ENCODE data around the gene NPY5R.

The NPY5R gene

DNA sequence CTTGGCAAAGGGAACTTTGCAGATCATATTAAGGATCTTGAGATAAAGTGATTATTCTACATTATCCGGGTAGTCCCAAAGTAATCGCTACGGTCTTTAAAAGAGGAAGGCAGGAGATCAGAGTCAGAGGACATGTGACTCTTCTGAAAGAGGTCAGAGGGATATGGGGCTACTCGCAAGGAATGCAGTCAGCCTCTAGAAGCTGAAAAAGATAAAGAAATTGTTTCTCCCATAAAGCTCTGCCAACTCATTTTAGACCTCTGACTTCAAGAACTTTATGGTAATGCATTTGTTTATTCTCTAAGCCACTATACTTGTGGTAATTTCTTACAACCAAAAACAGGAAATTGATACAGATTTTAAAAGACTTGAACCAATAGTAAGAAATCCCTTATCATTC lies 48.6 kb downstream of the NPY5R start:
- H3K4me1 ChIP-seq (ENCODE audit: control insufficient read depth, low read length), result no peaks in the 10 kb centered on the region
- no peaks in the 10 kb centered on the region for H3K79me2 ChIP-seq (ENCODE audit: control insufficient read depth, low read length)
- H3K36me3 ChIP-seq (ENCODE audit: control insufficient read depth, low read length), result no peaks in the 10 kb centered on the region
- no peaks in the 10 kb centered on the region for H3K27me3 ChIP-seq (ENCODE audit: control insufficient read depth, low read length)
- no peak for TF ChIP-seq EZH2phosphoT487 (IDR thresholded peaks at IDR 0.05; ENCODE audit: borderline replicate concordance, low read length)
- TF ChIP-seq, protein P1, sequence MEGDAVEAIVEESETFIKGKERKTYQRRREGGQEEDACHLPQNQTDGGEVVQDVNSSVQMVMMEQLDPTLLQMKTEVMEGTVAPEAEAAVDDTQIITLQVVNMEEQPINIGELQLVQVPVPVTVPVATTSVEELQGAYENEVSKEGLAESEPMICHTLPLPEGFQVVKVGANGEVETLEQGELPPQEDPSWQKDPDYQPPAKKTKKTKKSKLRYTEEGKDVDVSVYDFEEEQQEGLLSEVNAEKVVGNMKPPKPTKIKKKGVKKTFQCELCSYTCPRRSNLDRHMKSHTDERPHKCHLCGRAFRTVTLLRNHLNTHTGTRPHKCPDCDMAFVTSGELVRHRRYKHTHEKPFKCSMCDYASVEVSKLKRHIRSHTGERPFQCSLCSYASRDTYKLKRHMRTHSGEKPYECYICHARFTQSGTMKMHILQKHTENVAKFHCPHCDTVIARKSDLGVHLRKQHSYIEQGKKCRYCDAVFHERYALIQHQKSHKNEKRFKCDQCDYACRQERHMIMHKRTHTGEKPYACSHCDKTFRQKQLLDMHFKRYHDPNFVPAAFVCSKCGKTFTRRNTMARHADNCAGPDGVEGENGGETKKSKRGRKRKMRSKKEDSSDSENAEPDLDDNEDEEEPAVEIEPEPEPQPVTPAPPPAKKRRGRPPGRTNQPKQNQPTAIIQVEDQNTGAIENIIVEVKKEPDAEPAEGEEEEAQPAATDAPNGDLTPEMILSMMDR (IDR thresholded peaks at IDR 0.05; ENCODE audit: low read depth, low read length, poor library complexity, severe bottlenecking), result no peak
- H3F3A ChIP-seq (ENCODE audit: control insufficient read depth, insufficient read depth), result no peaks in the 10 kb centered on the region
- H3K27ac ChIP-seq (ENCODE audit: low read depth, low read length), result no peak overlapping the region
- H3K9me3 ChIP-seq (ENCODE audit: control insufficient read depth, insufficient read depth, low read length), result no peaks in the 10 kb centered on the region
- no peaks in the 10 kb centered on the region for H3K9me2 ChIP-seq (replicated peaks; ENCODE audit: control insufficient read depth, low read length)
- no peak overlapping the region for H3K4me3 ChIP-seq (ENCODE audit: low read length)
- H4K20me1 ChIP-seq (ENCODE audit: control insufficient read depth, insufficient read depth, low read depth, low read length), result no peaks in the 10 kb centered on the region
- no peak overlapping the region for H3K4me2 ChIP-seq (ENCODE audit: low read length)

DNA sequence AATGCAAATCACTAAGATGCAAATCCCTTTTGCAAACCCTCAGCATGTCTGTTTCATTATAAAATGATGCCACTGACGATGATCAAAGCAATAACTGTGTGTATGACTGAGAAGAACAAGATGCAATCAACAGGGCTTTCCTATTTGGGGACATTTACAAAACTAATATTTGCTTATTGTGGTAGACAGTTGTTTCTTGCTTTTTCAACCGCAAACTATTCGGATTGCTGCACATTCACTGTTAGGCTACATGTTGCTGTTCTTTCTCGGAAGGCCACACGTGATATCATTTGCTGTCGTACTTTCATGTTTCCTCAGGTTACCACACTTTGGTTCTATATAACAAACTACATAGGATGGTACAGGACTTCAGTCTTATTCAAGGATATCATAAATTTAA lies 49.8 kb downstream of the NPY5R start:
- no peaks in the 10 kb centered on the region for H3F3A ChIP-seq (ENCODE audit: control insufficient read depth, insufficient read depth)
- no peaks in the 10 kb centered on the region for H3K27me3 ChIP-seq (ENCODE audit: control insufficient read depth, low read length)
- no peaks in the 10 kb centered on the region for H4K20me1 ChIP-seq (ENCODE audit: control insufficient read depth, insufficient read depth, low read depth, low read length)
- H3K79me2 ChIP-seq (ENCODE audit: control insufficient read depth, low read length), result no peaks in the 10 kb centered on the region
- no peaks in the 10 kb centered on the region for H3K9me2 ChIP-seq (replicated peaks; ENCODE audit: control insufficient read depth, low read length)
- H3K9me3 ChIP-seq (ENCODE audit: control insufficient read depth, insufficient read depth, low read length), result no peaks in the 10 kb centered on the region
- no peak overlapping the region for H3K4me3 ChIP-seq (ENCODE audit: low read length)
- H3K4me1 ChIP-seq (ENCODE audit: control insufficient read depth, low read length), result no peaks in the 10 kb centered on the region
- H3K27ac ChIP-seq (ENCODE audit: low read depth, low read length), result no peak overlapping the region
- H3K36me3 ChIP-seq (ENCODE audit: control insufficient read depth, low read length), result no peaks in the 10 kb centered on the region
- TF ChIP-seq EZH2phosphoT487 (IDR thresholded peaks at IDR 0.05; ENCODE audit: borderline replicate concordance, low read length), result no peak
- TF ChIP-seq, protein P1 (IDR thresholded peaks at IDR 0.05; ENCODE audit: low read depth, low read length, poor library complexity, severe bottlenecking), result no peak
- no peak overlapping the region for H3K4me2 ChIP-seq (ENCODE audit: low read length)

DNA sequence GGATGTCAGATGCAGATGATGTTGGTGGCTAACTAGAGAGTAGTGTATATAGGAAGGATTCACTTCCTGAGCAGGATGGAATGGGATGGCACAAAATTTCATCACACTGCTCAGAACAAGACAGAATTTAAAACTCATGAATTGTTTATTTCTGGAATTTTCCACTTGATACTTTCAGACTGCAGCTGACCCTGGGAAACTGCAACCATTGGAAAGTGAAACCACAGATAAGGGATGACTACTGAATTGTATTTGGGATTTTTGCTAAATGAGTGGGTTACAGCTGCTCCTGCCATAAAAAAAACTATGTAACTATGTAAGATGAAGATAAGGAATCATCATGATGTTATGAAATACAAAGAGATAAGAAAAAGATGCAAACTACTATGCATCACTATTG lies 51.4 kb downstream of the NPY5R start:
- H3K9me3 ChIP-seq (ENCODE audit: control insufficient read depth, insufficient read depth, low read length), result no peaks in the 10 kb centered on the region
- no peaks in the 10 kb centered on the region for H3F3A ChIP-seq (ENCODE audit: control insufficient read depth, insufficient read depth)
- no peaks in the 10 kb centered on the region for H3K27me3 ChIP-seq (ENCODE audit: control insufficient read depth, low read length)
- no peak overlapping the region for H3K4me3 ChIP-seq (ENCODE audit: low read length)
- no peaks in the 10 kb centered on the region for H3K79me2 ChIP-seq (ENCODE audit: control insufficient read depth, low read length)
- H3K36me3 ChIP-seq (ENCODE audit: control insufficient read depth, low read length), result no peaks in the 10 kb centered on the region
- H3K4me1 ChIP-seq (ENCODE audit: control insufficient read depth, low read length), result no peaks in the 10 kb centered on the region
- H4K20me1 ChIP-seq (ENCODE audit: control insufficient read depth, insufficient read depth, low read depth, low read length), result no peaks in the 10 kb centered on the region
- TF ChIP-seq, protein P1 (IDR thresholded peaks at IDR 0.05; ENCODE audit: low read depth, low read length, poor library complexity, severe bottlenecking), result no peak
- no peak for TF ChIP-seq EZH2phosphoT487 (IDR thresholded peaks at IDR 0.05; ENCODE audit: borderline replicate concordance, low read length)
- H3K4me2 ChIP-seq (ENCODE audit: low read length), result no peak overlapping the region
- no peaks in the 10 kb centered on the region for H3K9me2 ChIP-seq (replicated peaks; ENCODE audit: control insufficient read depth, low read length)
- H3K27ac ChIP-seq (ENCODE audit: low read depth, low read length), result no peak overlapping the region

DNA sequence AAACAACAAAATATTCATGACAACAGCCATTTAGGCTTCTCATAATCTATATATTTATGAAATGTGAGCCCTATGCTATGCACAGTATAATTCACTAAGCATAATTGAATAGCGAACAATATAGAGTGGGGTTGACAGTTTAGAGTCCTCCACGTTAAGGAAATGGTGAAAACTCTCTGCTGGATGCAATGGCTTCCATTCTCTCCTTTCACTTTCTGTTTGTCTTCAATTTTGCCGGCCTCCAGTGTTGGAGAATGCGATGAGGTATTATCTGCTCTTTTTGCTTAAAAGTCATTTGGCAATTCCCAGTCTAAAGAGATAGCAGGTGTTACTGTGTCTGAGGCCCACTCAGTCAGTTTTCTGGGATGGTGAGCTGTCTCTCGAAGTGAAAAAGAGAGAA lies 52.1 kb downstream of the NPY5R start:
- H3K36me3 ChIP-seq (ENCODE audit: control insufficient read depth, low read length), result no peaks in the 10 kb centered on the region
- H3K9me3 ChIP-seq (ENCODE audit: control insufficient read depth, insufficient read depth, low read length), result no peaks in the 10 kb centered on the region
- no peaks in the 10 kb centered on the region for H3K4me1 ChIP-seq (ENCODE audit: control insufficient read depth, low read length)
- no peaks in the 10 kb centered on the region for H4K20me1 ChIP-seq (ENCODE audit: control insufficient read depth, insufficient read depth, low read depth, low read length)
- H3K4me2 ChIP-seq (ENCODE audit: low read length), result no peak overlapping the region
- H3K79me2 ChIP-seq (ENCODE audit: control insufficient read depth, low read length), result no peaks in the 10 kb centered on the region
- no peaks in the 10 kb centered on the region for H3K9me2 ChIP-seq (replicated peaks; ENCODE audit: control insufficient read depth, low read length)
- no peak overlapping the region for H3K27ac ChIP-seq (ENCODE audit: low read depth, low read length)
- no peak overlapping the region for H3K4me3 ChIP-seq (ENCODE audit: low read length)
- TF ChIP-seq, protein P1 (IDR thresholded peaks at IDR 0.05; ENCODE audit: low read depth, low read length, poor library complexity, severe bottlenecking), result no peak
- no peak for TF ChIP-seq EZH2phosphoT487 (IDR thresholded peaks at IDR 0.05; ENCODE audit: borderline replicate concordance, low read length)
- no peaks in the 10 kb centered on the region for H3K27me3 ChIP-seq (ENCODE audit: control insufficient read depth, low read length)
- no peaks in the 10 kb centered on the region for H3F3A ChIP-seq (ENCODE audit: control insufficient read depth, insufficient read depth)
